Esophagus muscularis mucosa (tissue), 3 donors: Measurements from ENCODE around the gene NPAS3.

Source experiments
- POLR2A ChIP-seq: fragments of 450-650 bp; IDR thresholded peaks from one replicate; pipeline ENCODE4 v1.6.1; 2017; ENCODE audit warnings: antibody characterized with exemption, moderate library complexity, mild to moderate bottlenecking, low read depth
- TF ChIP-seq, protein P1 (sequence below), 3 experiments: fragments of 200-600 bp in 2 of 3; fragments of 450-650 bp in 1 of 3; sonication (generic) in 2 of 3; IDR thresholded peaks; one replicate each; pipeline ENCODE4 v1.5.1; 2017 to 2019; ENCODE audit warnings: antibody characterized with exemption in 3 of 3, mild to moderate bottlenecking in 2 of 3, moderate library complexity in 1 of 3

GRCh38 chr14:33390335-33390734, 451.7 kb downstream of the NPAS3 start:
- TF ChIP-seq POLR2A = no peak
- TF ChIP-seq, protein P1, sequence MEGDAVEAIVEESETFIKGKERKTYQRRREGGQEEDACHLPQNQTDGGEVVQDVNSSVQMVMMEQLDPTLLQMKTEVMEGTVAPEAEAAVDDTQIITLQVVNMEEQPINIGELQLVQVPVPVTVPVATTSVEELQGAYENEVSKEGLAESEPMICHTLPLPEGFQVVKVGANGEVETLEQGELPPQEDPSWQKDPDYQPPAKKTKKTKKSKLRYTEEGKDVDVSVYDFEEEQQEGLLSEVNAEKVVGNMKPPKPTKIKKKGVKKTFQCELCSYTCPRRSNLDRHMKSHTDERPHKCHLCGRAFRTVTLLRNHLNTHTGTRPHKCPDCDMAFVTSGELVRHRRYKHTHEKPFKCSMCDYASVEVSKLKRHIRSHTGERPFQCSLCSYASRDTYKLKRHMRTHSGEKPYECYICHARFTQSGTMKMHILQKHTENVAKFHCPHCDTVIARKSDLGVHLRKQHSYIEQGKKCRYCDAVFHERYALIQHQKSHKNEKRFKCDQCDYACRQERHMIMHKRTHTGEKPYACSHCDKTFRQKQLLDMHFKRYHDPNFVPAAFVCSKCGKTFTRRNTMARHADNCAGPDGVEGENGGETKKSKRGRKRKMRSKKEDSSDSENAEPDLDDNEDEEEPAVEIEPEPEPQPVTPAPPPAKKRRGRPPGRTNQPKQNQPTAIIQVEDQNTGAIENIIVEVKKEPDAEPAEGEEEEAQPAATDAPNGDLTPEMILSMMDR (IDR thresholded peaks at IDR 0.05) = no peak
